22Rv1 (cell line): Measurements from ENCODE around the gene DENND4B.

ENCODE experiments used
- CTCF ChIP-seq: fragments of 450-650 bp; IDR thresholded peaks from 2 replicates; pipeline ENCODE4 v1.5.1; 2017; ENCODE audit warnings: mild to moderate bottlenecking
- ZFX ChIP-seq: fragments of 450-650 bp; IDR thresholded peaks from 2 replicates; pipeline ENCODE4 v1.6.1; 2017; ENCODE audit warnings: antibody characterized with exemption, borderline replicate concordance

GRCh38 chr1:153939476-153939875 lies 7.0 kb downstream of the DENND4B start:
- TF ChIP-seq CTCF (no peak), ZFX (no peak)
